GM19395 (cell line): ENCODE data around the gene FOXP4.
A peak's percentile ranks its signal among the peaks of the same experiment; 100 is the strongest.

Experiments used
- ATAC-seq: cut with Tn5 transposase; IDR thresholded peaks from one replicate; pipeline ENCODE4 v1.9.1; 2021; ENCODE audit warnings: mild to moderate bottlenecking, moderate library complexity; ENCODE audit not compliant: unreplicated experiment

The FOXP4 gene

DNA sequence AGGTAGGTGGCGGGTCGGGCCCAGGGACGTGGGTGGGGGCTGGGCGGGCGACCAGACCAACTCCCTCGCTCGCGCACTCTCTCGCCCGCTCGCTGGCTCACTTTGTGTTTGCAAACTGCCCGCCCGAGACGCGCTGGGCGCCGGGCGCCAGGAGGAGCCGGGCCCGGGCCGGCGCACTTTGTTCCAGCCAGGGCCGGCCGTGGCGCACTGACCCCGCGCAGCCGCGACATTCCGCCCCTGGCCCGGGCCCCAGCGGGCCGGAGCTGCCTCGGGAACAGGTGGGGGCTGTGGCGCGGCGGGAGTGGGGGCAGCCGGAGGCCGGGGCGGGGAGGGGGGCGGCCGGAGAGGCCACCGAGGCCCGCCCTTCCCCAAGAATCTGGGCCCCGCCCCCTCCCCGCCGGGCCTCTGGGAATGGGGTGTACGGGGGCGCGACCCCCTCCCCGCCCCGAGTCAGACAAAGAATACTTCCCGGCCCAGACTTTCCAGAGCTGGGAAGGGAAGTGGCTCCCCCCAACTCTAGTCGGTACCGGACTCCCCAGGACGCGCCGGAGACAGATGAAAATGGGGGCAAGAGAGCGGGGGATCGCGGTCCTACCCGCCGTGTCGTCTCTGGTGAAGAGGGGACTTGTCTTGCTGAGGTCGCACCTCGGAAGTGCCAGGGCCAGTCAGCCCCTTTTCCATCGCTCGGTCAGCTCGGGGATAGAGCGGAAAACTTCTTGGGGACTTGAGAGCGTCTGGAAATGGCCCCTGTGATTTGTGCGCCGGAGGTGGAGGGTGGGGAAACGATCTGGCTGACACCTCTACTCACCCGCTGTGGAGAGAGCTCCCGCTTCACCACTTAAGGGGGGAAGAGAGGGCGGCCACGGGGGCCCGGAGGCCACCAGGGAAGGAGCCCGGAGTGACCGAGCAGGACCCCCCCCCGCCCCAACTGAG, 951 bp downstream of the FOXP4 start:
- peak; percentile 21 for ATAC-seq

DNA sequence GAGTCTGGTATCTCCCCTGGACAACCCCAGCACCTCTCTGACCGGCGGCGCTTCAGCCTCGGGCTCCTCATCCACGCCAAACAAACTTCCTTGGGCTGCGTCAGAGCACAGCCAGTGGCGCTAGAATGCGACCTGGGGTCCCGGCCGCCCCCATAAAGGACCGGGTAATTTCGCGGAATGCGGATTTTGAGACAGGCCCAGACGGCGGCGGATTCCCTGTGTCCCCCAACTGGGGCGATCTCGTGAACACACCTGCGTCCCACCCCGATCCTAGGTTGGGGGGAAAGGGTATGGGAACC, 1.6 kb downstream of the FOXP4 start:
- no peak for ATAC-seq

GRCh38 chr6:41548098-41548840, 2.1 kb downstream of the FOXP4 start:
- no peak for ATAC-seq

DNA sequence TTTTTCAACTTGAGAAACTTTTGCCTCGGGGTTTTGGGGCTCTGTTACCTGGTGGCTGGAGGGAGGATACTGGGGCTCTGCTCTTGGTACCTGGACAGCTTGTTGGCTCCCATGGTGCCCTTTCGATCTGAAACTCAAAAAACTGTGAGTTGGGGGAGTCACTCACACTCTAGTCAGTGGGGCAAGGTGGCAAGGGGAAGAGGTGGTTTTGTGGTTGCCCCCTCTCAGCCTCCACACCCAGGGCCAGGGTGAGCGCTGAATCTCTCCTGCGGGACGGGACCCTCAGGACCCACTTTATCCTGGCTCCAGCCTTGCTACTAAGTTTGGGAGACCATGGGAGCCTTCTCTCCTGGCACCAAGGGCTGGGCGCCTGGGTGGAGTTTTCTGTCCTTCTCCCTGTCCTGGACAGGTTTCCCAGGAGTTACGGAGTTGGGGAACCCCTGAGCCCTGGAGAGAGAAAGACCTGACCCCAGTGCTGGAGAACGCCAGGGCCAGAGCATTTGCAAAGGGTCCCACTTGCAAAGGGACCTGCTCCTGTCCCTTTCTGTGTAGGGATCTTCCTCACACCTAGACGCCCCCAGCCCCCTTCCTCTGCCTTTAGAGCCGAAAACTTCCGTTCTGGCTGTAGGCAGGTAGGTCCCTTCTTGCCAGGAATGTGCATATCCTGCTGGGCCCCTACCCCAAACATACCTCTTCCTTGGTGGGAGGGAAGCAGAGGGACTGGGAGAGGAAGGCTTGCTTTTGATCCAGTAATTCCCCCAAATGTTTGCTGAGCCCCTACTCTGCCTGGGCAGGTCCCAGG, 2.9 kb downstream of the FOXP4 start:
- no peak for ATAC-seq

GRCh38 chr6:41549673-41550072, 3.5 kb downstream of the FOXP4 start:
- ATAC-seq = no peak

- ATAC-seq = no peak
Measured at GRCh38 chr6:41551086-41551700, 5.0 kb downstream of the FOXP4 start.

- ATAC-seq = no peak
Measured at GRCh38 chr6:41551857-41552256, 5.7 kb downstream of the FOXP4 start.

- no peak for ATAC-seq
Measured at GRCh38 chr6:41552723-41553122, 6.5 kb downstream of the FOXP4 start.

- ATAC-seq = no peak
Measured at GRCh38 chr6:41553405-41553999, 7.3 kb downstream of the FOXP4 start.

DNA sequence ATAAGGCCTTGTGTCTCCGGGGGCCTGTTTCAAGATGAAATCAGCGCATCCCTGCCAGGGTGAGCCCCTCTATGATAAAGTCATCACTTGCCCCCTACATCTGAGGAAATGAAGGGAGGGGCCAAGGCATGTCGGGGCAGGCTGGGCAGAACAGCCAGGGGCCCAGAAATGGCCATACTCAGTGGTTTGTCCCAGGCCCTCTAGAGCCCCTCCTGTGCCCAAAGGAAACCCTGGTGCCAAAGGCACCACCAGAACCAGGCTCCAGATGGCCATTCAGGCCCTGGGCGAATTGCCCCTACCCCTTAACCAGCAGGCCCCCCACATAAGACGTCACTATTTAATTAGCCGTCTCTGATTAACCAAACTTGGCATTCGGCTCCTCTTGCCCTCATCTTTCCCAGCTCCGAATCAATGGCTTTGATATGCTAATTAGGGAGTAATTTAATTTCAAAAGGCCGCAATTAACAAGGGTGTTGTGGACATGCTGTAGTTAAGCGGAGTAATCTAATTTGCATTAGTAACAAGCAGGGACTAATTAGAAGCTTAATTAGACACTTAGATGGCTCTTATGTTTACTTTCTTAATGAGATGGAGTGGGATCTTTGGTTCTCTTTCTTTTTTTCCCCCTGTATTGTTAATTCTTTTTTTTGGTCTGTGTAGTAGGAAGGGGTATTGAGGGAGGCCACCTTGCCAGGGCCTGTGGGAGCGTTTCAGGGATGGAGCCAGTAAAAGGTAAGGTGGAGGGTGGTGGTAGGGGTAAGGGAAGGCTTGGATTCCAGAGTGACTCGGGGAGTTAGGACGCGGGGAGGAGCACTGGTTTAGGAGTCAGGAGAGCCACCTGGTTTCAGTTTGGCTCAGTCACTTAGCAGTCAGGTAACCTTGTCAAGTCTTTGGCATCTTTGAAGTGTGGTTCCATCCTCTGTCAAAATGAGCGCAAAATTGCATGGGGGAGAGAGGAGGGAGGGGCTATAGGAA, 9.4 kb downstream of the FOXP4 start:
- ATAC-seq = no peak

DNA sequence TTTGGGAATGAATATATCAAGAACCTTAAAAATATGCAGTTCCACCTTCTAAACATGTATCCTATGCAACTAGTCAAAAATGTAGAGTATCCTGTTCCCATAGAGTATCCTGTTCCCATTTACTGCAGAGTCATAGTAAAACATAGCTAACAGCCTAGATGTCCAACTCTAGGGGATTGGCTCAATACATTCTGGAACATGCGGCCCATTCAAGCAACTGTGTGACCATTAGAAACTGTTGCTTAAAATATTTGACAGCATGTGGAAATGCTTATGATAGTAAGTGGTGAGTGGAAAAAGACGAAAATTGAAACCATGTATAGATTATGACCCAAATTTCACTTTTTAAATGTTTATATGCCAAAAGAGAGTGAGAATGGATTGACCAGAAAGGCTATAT, 11.2 kb downstream of the FOXP4 start:
- no peak for ATAC-seq

DNA sequence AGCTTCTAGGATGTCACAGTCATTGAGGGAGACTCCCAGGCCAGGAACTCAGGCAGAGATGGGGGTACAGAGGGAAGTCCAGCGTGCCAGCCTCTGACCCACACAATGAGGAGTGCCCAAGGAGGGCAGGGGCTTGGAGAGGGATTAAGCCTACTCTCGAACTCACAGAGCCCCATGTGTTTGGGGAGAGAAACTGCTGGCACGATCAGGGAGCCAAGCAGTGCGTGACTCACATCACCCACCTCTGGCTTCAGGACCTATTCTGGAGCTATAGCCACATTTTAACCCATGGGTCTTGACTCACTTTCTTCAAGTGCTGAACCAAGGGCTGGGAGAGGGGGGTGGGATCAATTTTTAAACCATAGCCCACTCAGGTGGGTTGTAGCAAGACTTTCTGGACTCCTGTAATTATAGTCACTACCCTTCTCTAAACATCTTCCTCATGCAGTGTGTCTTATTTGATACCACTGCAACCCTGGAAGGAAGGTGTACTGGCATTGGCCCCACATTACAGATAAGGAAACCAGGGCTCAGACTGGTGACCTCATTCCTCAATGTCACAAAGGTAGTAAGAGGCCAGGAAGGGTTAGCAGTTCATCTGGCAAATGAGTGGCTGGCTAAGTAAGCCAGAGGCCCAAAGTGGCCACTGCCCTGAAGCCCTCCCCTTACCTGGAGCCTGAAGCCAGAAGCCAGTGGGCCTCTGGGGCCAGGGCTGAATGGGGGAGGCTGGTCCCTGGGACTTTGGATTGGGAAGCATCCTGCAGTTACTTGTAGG, 12.0 kb downstream of the FOXP4 start:
- ATAC-seq = no peak

GRCh38 chr6:41559655-41560427, 13.7 kb downstream of the FOXP4 start:
- ATAC-seq = no peak

- ATAC-seq = peak; percentile 83
Measured at GRCh38 chr6:41560431-41561192, 14.4 kb downstream of the FOXP4 start.

- ATAC-seq = no peak
Measured at GRCh38 chr6:41561416-41561815, 15.2 kb downstream of the FOXP4 start.

GRCh38 chr6:41561931-41562911, 16.0 kb downstream of the FOXP4 start:
- no peak for ATAC-seq
